ENCODE data around the gene N4BP2L1.
A peak's percentile ranks its signal among the peaks of the same experiment; 100 is the strongest.

The N4BP2L1 gene

DNA sequence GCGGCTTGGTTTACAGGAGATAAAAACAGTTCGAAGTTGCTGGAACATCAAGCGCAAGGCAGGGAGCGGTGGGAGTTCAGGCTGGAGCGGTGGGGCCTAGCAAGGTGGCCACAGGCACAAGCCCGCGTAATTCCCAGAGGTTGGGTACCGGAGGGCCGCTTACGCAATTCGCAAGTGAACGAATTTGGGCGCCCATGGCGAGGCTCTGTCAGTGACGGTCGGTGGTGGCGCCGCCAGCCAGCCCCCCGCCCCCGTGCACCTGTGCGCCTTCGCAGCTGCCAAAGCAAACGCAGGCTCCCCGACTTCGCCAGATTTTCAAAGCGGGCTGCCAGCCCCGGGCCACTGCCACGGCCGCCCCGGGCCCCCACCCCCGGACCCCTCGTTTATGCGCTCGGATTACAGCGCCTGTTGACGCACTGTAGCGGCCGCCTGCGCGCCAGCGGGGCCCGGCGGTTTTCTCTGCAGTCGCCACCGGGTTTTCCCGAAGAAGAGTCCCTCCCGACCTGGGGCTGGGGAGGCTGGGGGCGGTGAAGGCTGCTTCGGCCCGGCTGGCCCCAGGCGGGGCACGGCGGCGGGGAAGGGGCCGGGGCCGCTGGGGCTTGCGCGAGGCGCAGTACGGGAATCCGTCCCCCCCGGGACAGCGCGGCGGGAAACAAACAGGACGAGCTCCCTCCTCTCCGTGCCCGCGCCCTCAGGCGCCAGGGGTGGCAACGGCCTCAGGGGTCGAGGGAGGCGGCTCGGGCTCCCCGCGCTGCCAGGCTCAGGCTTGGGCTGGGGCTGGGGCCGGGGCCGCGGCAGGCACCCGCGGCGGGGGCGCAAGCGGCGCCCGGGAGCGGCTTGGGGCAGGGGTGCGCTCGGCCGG lies 709 bp downstream of the N4BP2L1 start:
- Histone ChIP-seq H3K27ac (ENCODE audit: low read depth, low read length) (no peak overlapping the region), H2BK5ac (ENCODE audit: low read depth, low read length, poor library complexity) (no peak overlapping the region), H2BK12ac (ENCODE audit: low read length) (no peak overlapping the region), H3K18ac (ENCODE audit: low read length) (no peak overlapping the region), H3K9me3 (ENCODE audit: insufficient read depth, low read depth, low read length) (peaks cover 2% of the 10 kb centered on the region), H3K4me2 (ENCODE audit: low read length) (peak overlapping the region; percentile 100), H3K79me2 (ENCODE audit: control insufficient read depth, insufficient read depth, low read length, poor library complexity) (no peaks in the 10 kb centered on the region), H4K8ac (ENCODE audit: low read depth, low read length) (peak overlapping the region; percentile 50), H2AK5ac (ENCODE audit: low read length) (no peak overlapping the region), H3K36me3 (ENCODE audit: control insufficient read depth in 1 of 2, insufficient read depth in 2 of 2, low read length in 2 of 2) (peaks cover 0 to 2% of the 10 kb centered on the region in 2 experiments), H4K91ac (ENCODE audit: low read depth, low read length) (no peak overlapping the region), H3K4me3 (ENCODE audit: low read depth, low read length) (peak overlapping the region; percentile 80), H3K9ac (ENCODE audit: low read length) (peak overlapping the region; percentile 55), H3K27me3 (ENCODE audit: insufficient read depth, low read length) (peaks cover 5% of the 10 kb centered on the region), H2AFZ (ENCODE audit: insufficient read depth, low read length, poor library complexity) (peak overlapping the region; percentile 88), H2BK120ac (ENCODE audit: insufficient read depth, low read length, poor library complexity) (no peak overlapping the region), H3K14ac (ENCODE audit: low read length) (peak overlapping the region; percentile 31), H3K4me1 (ENCODE audit: control insufficient read depth in 1 of 2, insufficient read depth in 2 of 2, low read length in 2 of 2) (peaks cover 3% of the 10 kb centered on the region in 2 experiments), H3K79me1 (ENCODE audit: low read length) (no peaks in the 10 kb centered on the region), H3K23ac (ENCODE audit: low read length) (no peak overlapping the region), H3K4ac (ENCODE audit: low read depth, low read length) (no peak overlapping the region), H4K12ac (ENCODE audit: low read depth, low read length) (no peak overlapping the region)
- no CpG with 5 or more reads among the region's 90 CpGs for WGBS (ENCODE audit: extremely low coverage, insufficient coverage, insufficient read length)
- peak in 1 of 2 donors; percentile 23 for DNase-seq

DNA sequence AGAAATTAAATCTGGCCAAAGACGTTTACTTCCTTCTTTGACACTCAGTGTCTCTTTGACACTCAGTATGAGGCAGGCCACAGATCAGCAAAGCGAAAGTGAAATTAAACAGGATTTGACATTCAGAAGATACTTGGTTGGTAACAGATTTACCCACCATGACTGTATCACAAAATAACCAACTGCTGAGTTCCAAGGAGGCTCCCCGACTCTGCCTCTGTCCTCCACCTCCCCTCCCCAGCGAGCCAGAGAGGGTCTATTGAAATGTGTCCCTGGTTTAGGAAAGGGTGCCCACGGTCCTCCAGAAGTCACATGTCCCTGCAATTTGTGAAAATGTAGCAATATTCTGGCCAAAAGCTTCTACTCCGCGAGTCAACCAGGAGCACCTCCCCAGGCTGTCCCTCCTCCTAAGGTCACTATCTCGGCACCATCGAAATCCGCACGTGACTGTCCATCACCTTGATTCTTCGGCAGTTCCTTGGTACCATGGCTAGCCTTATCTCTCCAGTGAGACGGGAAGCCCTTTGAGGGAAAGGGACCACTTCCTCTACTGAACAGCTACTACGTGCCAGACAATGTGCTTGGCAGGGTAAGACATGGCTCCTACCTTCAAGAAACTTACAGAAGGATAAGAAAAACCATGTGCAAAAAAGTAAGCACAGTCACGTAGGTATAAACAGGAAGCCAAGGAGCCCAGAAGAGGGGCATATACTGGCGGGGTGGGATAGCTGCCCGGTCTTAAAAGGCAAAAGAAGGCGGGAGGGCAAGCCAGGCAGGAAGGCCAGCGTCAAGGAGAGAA lies 1.5 kb downstream of the N4BP2L1 start:
- no peak overlapping the region for H2AFZ ChIP-seq (ENCODE audit: insufficient read depth, low read length, poor library complexity)
- peak overlapping the region; percentile 100 for H3K4me2 ChIP-seq (ENCODE audit: low read length)
- no peaks in the 10 kb centered on the region for H3K79me1 ChIP-seq (ENCODE audit: low read length)
- peaks cover 5% of the 10 kb centered on the region for H3K27me3 ChIP-seq (ENCODE audit: insufficient read depth, low read length)
- H3K18ac ChIP-seq (ENCODE audit: low read length), result no peak overlapping the region
- no peak overlapping the region for H3K27ac ChIP-seq (ENCODE audit: low read depth, low read length)
- no peak overlapping the region for H3K9ac ChIP-seq (ENCODE audit: low read length)
- H2BK5ac ChIP-seq (ENCODE audit: low read depth, low read length, poor library complexity), result no peak overlapping the region
- no peak overlapping the region for H2AK5ac ChIP-seq (ENCODE audit: low read length)
- no peak overlapping the region for H3K14ac ChIP-seq (ENCODE audit: low read length)
- peak in 1 of 2 donors; percentile 43 for DNase-seq
- peak overlapping the region; percentile 26 for H3K4me3 ChIP-seq (ENCODE audit: low read depth, low read length)
- H4K91ac ChIP-seq (ENCODE audit: low read depth, low read length), result no peak overlapping the region
- H3K4ac ChIP-seq (ENCODE audit: low read depth, low read length), result no peak overlapping the region
- no peak overlapping the region for H4K8ac ChIP-seq (ENCODE audit: low read depth, low read length)
- H2BK12ac ChIP-seq (ENCODE audit: low read length), result no peak overlapping the region
- H3K9me3 ChIP-seq (ENCODE audit: insufficient read depth, low read depth, low read length), result peaks cover 2% of the 10 kb centered on the region
- H3K4me1 ChIP-seq (ENCODE audit: control insufficient read depth in 1 of 2, insufficient read depth in 2 of 2, low read length in 2 of 2), result peaks cover 3% of the 10 kb centered on the region in 2 experiments
- no peak overlapping the region for H3K23ac ChIP-seq (ENCODE audit: low read length)
- no peak overlapping the region for H4K12ac ChIP-seq (ENCODE audit: low read depth, low read length)
- H2BK120ac ChIP-seq (ENCODE audit: insufficient read depth, low read length, poor library complexity), result no peak overlapping the region
- no CpG with 5 or more reads among the region's 19 CpGs for WGBS (ENCODE audit: extremely low coverage, insufficient coverage, insufficient read length)
- no peaks in the 10 kb centered on the region for H3K79me2 ChIP-seq (ENCODE audit: control insufficient read depth, insufficient read depth, low read length, poor library complexity)
- H3K36me3 ChIP-seq (ENCODE audit: control insufficient read depth in 1 of 2, insufficient read depth in 2 of 2, low read length in 2 of 2), result no peaks in the 10 kb centered on the region

DNA sequence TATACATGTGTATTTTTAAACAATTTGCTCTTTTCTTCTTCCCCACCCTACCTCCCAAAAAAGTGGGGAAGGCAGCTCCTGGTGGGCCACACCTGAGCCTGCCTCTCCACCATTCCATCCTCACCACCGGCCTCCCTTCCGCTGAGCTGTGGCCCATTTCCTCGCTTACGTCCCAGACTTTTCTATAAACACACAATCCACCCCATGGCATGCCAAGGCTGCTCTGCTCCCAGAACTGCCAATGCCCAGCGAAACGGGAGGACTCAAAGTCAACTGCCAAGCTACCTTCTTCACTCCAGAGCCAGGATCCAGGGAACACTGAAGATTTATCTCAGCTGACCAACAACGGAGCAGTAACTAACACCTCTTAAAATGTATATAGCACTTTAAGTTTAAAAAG lies 2.8 kb downstream of the N4BP2L1 start:
- no peak overlapping the region for H3K4me2 ChIP-seq (ENCODE audit: low read length)
- no peaks in the 10 kb centered on the region for H3K79me2 ChIP-seq (ENCODE audit: control insufficient read depth, insufficient read depth, low read length, poor library complexity)
- peak overlapping the region; percentile 7 for H3K9ac ChIP-seq (ENCODE audit: low read length)
- no peak overlapping the region for H2BK5ac ChIP-seq (ENCODE audit: low read depth, low read length, poor library complexity)
- H3K4me1 ChIP-seq (ENCODE audit: control insufficient read depth in 1 of 2, insufficient read depth in 2 of 2, low read length in 2 of 2), result peaks cover 3% of the 10 kb centered on the region in 2 experiments
- H4K8ac ChIP-seq (ENCODE audit: low read depth, low read length), result no peak overlapping the region
- no CpG with 5 or more reads among the region's 7 CpGs for WGBS (ENCODE audit: extremely low coverage, insufficient coverage, insufficient read length)
- H3K27me3 ChIP-seq (ENCODE audit: insufficient read depth, low read length), result peaks cover 5% of the 10 kb centered on the region
- no peak overlapping the region for H2AK5ac ChIP-seq (ENCODE audit: low read length)
- H3K36me3 ChIP-seq (ENCODE audit: control insufficient read depth in 1 of 2, insufficient read depth in 2 of 2, low read length in 2 of 2), result no peaks in the 10 kb centered on the region
- no peak overlapping the region for H3K27ac ChIP-seq (ENCODE audit: low read depth, low read length)
- no peak overlapping the region for H3K4ac ChIP-seq (ENCODE audit: low read depth, low read length)
- no peak overlapping the region for H3K14ac ChIP-seq (ENCODE audit: low read length)
- no peak overlapping the region for H3K18ac ChIP-seq (ENCODE audit: low read length)
- no peak overlapping the region for H2BK120ac ChIP-seq (ENCODE audit: insufficient read depth, low read length, poor library complexity)
- no peak for DNase-seq
- H2AFZ ChIP-seq (ENCODE audit: insufficient read depth, low read length, poor library complexity), result no peak overlapping the region
- H3K79me1 ChIP-seq (ENCODE audit: low read length), result no peaks in the 10 kb centered on the region
- H4K12ac ChIP-seq (ENCODE audit: low read depth, low read length), result no peak overlapping the region
- peaks cover 2% of the 10 kb centered on the region for H3K9me3 ChIP-seq (ENCODE audit: insufficient read depth, low read depth, low read length)
- H4K91ac ChIP-seq (ENCODE audit: low read depth, low read length), result no peak overlapping the region
- no peak overlapping the region for H3K4me3 ChIP-seq (ENCODE audit: low read depth, low read length)
- H3K23ac ChIP-seq (ENCODE audit: low read length), result no peak overlapping the region
- H2BK12ac ChIP-seq (ENCODE audit: low read length), result no peak overlapping the region

DNA sequence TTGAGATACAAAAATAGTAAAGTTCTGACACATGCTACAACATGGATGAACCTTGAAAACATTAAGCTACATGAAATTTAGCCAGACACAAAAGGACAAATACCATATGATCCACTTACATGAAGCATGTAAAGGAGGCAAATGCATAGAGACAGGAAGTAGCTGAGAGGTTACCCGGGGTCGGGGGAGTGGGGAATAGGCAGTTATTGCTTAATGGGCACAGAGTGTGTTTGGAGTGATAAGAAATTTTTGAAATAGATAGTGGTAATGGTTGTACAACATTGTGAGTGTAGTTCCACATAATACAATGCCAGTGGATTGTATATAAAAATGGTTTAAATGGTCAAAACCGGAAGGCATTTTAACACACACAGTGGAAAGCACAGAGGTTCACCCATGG lies 4.3 kb downstream of the N4BP2L1 start:
- Histone ChIP-seq H3K27ac (ENCODE audit: low read depth, low read length) (no peak overlapping the region), H3K9me3 (ENCODE audit: insufficient read depth, low read depth, low read length) (peaks cover 5% of the 10 kb centered on the region), H3K18ac (ENCODE audit: low read length) (no peak overlapping the region), H3K79me1 (ENCODE audit: low read length) (no peaks in the 10 kb centered on the region), H2AK5ac (ENCODE audit: low read length) (no peak overlapping the region), H4K91ac (ENCODE audit: low read depth, low read length) (no peak overlapping the region), H2BK5ac (ENCODE audit: low read depth, low read length, poor library complexity) (no peak overlapping the region), H3K9ac (ENCODE audit: low read length) (no peak overlapping the region), H2AFZ (ENCODE audit: insufficient read depth, low read length, poor library complexity) (no peak overlapping the region), H3K27me3 (ENCODE audit: insufficient read depth, low read length) (peaks cover 5% of the 10 kb centered on the region), H3K14ac (ENCODE audit: low read length) (no peak overlapping the region), H2BK12ac (ENCODE audit: low read length) (no peak overlapping the region), H3K36me3 (ENCODE audit: control insufficient read depth in 1 of 2, insufficient read depth in 2 of 2, low read length in 2 of 2) (no peaks in the 10 kb centered on the region), H3K79me2 (ENCODE audit: control insufficient read depth, insufficient read depth, low read length, poor library complexity) (no peaks in the 10 kb centered on the region), H4K8ac (ENCODE audit: low read depth, low read length) (no peak overlapping the region), H4K12ac (ENCODE audit: low read depth, low read length) (no peak overlapping the region), H3K23ac (ENCODE audit: low read length) (no peak overlapping the region), H3K4me2 (ENCODE audit: low read length) (no peak overlapping the region), H2BK120ac (ENCODE audit: insufficient read depth, low read length, poor library complexity) (no peak overlapping the region), H3K4ac (ENCODE audit: low read depth, low read length) (no peak overlapping the region), H3K4me3 (ENCODE audit: low read depth, low read length) (no peak overlapping the region), H3K4me1 (ENCODE audit: control insufficient read depth in 1 of 2, insufficient read depth in 2 of 2, low read length in 2 of 2) (peaks cover 3% of the 10 kb centered on the region in 2 experiments)
- WGBS (ENCODE audit: extremely low coverage, insufficient coverage, insufficient read length), result no CpG with 5 or more reads among the region's 3 CpGs
- no peak for DNase-seq
